HPDE6-E6E7 (cell line): ENCODE measurements around the gene PBXIP1.

Experiments used
- DNase-seq: peaks from one replicate; pipeline ENCODE4 v3.0.0; 2011; ENCODE audit warnings: missing footprints; ENCODE audit errors: extremely low spot score

The PBXIP1 gene

DNA sequence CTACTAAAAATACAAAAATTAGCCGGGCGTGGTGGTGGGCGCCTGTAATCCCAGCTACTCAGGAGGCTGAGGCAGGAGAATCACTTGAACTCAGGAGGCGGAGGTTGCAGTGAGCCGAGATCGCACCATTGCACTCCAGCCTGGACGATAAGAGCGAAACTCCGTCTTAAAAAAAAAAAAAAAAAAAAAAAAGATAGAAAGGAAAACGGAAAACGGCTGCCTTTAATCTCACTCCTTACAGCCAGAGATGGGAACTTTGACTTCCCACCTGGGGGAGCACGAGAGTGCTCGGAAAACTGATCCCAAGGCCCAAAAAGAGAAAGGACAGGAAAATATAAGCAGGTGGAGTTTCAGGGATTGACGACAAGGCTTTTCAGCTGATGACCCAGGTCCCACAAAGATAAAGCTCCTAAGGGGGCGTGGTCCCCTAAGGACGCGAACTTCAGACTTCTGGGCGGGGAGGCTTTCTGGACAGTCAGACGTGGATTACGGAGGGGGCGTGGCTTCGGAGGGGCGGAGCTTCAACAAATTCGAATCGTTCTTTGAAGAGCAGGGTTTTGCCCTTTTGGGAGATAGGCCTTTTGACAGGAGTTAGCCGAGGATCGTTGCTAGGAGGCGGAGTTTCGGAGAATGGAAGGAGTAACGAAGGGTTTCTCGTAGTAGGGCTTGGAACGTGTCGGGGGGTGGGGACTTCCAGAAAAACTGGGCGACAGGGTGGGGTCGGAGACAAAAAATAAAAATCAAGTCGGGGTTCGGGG is 17.6 kb upstream of the PBXIP1 start:
- DNase-seq: peak; percentile 76

DNA sequence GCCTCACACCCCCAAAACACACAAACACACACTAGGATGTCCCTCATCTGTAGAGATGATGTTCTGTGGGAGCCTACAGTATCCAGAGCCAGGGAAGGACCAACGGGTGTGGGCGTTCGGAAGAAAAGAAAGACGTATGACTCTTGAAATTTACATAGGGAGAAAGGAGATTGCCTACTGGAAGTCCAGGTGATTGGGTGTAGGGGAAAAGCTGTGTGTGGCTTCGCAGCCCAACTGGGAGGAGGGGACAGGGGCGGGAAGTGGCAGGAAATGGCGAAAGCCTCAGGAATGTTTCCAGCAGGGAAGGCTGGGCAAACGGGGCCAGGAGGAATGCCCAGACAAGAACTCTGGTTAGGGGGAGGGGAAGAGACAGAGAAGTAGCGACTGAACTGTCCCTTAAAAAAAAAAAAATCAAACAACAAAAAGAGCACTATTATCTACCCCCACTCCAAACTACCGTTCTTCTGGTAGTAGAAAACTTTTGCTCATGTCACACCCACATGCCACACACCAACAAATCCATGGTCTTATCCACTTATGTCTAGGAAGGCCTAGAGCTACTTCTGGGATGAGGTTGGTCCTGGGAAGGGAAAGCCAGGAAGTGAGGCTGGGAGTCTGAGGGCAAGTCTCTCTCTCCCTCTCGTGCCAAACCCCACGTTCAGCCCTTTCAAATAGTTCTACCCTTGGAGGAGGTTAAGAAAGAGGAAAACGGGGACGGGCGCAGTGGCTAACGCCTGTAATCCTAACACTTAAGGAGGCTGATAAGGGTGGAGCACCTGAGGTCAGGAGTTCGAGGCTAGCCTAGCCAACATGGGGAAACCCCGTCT is 16.8 kb upstream of the PBXIP1 start:
- peak; percentile 77 for DNase-seq

DNA sequence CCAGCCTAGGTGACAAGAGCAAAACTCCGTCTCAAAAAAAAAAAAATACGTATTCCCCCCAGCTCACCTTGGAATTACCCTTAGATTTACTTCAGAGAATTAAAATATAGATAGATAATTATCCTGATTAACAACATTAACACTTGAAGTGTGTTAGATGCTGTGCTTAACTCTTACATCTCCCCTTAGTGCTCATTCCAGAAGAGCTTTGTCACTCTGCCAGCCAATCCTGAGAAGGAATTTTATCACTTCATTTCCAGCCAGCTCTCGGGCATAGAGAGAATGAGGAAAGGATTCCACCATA is 16.3 kb upstream of the PBXIP1 start:
- no peak for DNase-seq

DNA sequence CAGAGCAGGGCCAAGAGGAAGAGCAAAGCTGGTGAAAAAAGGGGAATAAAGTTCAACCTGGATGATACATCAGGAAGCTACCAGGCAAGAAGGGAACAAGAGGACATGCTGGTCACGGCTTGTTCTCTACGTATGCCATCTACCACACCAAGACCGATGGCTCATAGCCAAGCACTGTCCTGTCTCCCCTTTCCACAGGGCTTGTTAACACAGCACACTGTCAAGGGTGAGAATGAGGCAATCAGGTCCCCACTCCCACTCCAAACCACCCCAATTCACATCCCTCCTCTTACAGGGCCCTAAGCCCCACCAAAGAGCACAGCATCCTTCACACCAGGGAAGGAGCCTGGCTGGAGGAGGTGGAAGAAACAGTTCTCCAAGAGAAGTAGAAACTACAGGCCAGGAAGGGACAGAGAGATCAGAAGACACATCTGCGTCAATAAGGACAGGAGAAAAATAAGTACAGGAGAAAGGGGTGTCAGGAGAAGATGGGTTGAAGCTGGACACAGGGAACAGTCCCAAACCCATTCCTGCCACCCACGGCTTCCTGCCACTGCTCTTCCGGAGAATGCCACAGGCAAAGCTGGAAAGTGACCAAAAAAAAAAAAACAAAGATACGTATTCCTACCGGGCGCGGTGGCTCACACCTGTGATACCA is 15.6 kb upstream of the PBXIP1 start:
- DNase-seq: peak; percentile 49

DNA sequence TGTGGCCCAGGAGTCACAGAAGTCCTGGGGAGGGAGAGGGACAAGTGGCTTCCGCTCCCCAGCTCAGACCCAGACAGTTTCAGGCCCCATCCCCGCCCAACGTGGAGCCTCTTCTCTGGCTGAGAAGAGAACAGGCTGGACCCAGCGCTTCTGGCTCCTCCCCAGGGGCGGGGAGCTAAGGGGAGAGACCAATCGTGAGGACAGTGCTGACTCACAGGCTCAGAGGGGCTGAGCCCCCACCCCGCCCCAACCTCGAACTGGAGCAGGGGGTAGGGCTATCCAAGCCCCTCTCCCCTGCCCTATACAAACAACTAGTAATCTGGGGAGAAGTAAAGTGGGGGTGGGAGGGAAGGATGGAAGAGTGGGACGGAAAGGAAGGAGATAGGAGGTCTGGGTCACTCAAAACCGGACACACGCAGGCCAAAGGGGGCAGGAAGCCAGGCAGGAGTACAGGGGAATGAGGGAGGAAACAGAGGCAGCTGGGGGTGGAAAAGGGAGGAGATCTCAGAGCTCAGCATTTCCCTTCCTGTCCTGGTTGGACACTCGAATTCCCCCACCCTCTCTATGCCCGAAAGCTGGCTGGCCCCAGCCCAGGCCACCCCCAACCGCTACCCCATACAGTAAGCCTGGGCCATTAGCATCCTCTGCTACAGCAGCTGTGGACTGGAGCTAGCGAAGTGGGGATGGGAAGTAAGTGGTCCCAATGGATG is 14.9 kb upstream of the PBXIP1 start, which contains the start of gene SHC1:
Gene SHC1, minus strand, starts transcription at position 117 of the 710 bp plus-strand sequence. CDS start 221 bp downstream, outside the sequence.
- DNase-seq: peak; percentile 93

- DNase-seq: no peak
Observed at GRCh38 chr1:154969860-154970452, 14.1 kb upstream of the PBXIP1 start.

- DNase-seq: no peak
Observed at GRCh38 chr1:154969246-154969645, 13.3 kb upstream of the PBXIP1 start.

DNA sequence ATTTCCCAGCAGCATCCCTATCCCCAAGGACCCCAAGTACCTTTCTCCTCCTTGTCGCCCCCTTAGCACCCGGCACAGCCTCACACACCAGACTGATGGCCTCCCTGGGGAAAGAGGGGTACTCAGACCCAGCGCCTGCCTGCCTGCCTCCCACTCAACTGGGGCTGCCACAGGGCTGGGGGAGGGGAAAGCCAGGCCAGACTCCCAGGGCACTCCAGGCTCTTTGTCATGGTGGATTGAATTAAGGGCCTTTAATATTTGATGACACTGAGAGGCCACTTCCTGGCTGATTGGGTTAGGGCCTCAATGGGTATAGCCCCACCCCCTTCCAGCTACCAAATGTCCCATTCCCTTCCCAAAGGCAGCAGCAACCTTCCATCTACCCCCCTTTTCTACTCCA is 12.8 kb upstream of the PBXIP1 start:
- DNase-seq: no peak

DNA sequence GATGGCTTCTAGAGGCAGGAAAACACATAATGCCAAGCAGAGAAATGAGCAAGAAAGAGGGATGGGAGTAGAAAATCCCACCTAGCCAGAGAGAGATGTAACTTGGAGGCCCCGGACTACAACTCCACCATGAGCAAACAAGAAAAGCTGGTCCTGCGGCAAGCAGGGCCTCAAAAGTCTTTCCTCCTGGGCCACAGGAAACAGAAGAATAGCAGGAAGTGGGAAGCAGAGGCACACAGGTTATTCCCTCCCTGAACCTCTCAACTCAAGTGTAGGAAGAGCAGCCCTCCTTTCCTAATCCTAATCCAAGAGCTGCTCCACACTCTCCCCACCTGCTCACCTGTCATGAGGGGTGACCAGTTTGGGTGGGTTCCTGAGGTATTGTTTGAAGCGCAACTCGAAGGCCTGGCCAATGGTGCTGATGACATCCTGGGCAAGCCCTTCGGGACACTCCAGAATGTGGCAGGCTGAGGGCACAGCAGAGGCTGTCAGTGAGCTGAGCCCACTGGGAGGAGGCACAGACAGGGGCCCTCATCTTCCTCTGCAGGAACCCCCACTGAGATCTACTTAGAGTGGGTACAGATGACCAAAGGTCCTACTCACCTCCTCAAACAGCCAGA is 11.5 kb upstream of the PBXIP1 start:
- no peak for DNase-seq

- no peak for DNase-seq
Observed at GRCh38 chr1:154966111-154966510, 10.2 kb upstream of the PBXIP1 start.

- no peak for DNase-seq
Observed at GRCh38 chr1:154964359-154964758, 8.5 kb upstream of the PBXIP1 start.

GRCh38 chr1:154963643-154964042 is 7.7 kb upstream of the PBXIP1 start:
- no peak for DNase-seq

DNA sequence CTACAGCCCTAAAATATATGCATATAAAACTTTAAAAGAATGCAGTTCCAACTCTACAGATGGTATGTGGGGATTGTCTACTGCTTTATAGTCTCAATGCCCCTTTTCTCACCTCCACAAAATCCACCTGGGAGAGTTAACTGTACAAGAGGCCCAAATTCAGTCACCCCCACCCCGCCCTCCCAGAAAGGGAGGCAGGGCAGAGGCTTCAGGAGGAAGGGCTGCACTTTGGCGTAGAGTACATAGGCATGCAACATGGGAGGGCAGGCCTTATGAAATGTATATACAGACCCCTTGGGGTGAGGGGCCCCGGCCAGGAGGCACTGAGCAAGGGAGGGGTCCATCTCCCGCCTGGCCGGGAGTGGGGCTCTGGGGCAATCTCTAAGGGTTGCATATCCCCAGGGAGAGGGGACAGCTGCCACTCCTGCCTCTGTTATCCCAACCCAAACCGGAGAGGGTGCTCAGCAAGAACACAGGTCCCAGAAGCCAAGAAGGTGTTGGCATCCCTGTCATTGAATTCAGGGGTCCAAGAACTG is 7.0 kb upstream of the PBXIP1 start:
- DNase-seq: no peak

DNA sequence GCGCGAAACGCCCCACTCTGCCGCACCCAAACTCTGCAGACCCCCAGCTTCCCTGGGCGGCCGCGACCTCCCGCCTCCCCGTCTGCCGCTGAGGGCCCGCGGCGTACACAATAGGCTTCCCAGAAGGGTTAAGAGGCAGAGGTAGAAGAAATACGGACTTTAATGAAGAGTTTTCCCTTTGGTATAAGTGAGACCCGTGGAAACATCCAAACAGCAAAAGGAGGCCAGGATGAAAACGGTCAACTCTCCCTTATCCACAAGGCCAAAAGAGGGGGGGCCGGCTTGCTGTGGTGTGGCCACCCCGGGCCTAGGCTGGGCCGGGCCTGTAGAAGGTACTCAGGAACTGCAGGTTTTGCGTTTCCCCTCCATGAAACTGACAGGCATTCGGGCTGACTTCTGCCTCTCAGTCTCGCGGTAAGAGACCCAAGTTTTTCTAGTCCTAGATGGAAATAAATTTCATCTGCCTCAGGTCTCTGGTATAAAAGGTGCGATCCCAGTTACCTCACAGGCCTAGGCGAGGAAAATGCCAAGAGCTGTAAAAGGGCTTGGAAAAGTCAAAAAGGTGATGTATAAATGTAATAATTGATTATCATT is 6.4 kb upstream of the PBXIP1 start:
- DNase-seq: no peak

DNA sequence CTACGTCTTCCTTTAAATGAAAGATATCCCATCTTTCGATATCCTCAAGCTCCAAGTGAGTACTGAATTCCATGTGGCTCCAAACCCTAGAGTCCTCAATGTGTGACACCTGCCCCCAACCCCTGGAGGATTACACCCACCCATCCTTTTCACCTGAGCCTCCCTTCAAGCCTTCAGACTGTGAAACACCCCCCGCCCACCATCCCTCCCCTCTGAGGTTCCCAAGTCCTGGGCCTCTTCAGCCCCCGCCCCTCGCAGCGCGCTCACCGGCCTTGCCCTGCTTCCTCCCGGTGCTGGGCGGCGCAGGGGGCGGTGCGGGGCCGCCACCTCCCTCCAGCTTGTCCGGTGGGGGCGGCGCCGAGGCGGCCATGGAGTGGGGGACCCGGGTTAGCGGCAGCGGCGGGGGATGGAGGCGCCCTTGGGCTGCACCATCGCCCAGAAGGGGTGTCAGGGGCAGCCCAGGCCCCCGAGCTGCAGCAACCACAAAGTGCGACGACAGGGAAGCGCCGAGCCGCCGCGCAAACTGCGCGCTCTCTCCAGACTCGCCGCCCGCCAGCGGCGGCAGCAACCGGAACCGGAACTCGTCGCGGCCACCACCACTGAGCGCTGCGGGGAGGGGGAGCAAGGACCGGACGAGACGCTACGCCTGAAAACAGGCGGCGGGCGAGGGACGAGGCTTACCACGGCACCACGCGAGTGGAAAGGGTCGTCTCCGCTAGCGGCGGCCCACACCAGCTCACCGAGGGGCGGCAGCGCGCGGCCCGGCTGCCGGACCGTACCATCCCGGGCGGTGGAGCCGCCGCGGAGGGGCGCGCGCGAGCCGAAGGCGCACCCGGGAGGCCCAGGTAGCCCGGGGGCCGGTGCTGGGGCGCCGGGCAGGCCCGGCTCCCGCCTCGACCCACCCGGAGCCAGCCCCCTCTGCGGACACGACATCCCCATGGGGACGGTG is 5.6 kb upstream of the PBXIP1 start, which contains the start of gene PYGO2:
Gene PYGO2, minus strand, starts transcription at position 576 of the 949 bp plus-strand sequence. Its CDS starts 206 bp downstream, at position 370.
- DNase-seq: peak; percentile 79

DNA sequence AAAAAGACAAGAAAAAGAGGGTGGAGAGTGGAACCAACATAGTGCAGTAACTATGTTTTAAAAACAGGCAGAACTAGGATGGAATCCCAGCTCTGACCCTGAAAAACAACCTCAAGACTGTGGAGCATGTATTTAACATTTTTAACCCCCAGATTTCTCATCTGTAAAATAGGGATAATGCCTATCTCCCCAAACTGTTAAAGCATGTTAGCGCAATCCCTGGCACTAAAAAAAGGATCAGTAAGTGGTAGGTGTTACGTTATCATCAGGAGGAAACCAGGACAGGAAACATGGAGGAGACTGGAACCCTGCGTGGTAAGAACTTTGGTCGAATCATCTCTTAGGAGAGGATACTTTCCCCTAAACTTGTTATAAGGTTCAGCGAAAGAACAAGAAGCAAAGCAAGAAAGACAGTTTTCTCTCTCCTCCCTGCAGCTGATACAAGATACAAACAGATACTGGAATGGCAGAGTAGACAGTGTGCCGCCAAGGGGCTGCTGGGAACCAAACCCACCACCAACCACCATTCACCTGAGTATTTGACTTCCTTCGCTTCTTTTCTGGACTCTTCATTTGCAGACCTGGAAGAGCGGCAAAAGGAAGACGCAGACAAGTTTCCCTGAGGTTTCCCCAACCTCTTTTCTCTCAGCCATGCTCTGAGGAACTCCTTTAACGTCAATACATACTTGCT is 4.7 kb upstream of the PBXIP1 start:
- no peak for DNase-seq

DNA sequence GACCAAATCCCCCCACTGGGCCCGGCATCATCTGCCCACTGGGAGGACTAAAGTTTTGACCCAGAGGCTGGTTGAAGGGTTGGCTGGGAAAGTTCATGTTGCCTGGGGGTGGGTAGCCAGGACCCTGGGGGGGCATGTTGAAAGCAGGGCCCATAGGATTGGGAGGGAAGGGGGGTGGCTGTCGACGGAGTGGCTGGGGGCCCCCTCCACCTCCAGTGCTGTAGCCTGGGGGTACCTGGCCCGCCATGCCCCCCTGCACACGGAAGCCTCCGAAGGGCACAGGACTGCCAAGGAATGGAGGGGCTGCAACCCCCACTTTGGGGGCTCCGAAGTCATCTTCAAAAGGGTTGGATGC is 3.5 kb upstream of the PBXIP1 start:
- DNase-seq: no peak

DNA sequence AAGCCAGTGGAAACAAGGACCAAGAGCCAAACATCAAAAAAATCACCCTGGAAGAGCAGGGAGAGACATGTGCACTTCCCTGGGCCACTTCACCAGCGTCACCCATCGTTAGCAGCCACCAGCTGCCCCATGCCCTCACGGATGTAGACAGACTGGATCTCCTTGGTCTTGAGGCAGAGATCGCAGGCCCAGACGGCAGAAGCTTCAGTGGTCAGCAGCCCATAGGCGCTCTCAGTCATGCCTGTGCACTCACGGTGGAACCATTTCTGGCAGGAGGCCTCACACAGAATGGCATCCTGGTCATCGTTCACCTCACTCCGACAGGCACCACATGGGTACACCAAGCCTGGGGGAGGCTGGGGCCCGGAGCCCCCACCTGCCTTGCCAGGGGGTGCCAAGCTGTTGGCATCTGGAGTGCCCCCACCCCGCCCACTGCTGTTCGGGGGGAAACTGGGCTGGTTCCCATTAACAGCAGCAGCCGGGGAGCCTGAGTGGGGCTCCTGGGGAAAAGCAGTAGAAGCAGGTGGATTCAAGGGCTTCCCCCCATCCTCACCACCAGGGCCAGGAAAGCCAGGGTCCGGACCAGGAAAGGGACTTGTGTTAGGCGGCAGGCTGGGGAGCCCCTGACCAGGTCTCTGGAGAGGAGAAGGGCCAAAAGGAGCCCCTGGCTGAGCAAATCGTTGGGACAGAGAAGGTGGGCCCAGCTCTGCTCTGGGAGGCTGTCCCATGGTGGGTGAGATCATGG is 3.0 kb upstream of the PBXIP1 start:
- DNase-seq: no peak
